DMS 273 treated with DMSO at 0.1 percent for 48 hours (cell line): ENCODE measurements around the gene UGT1A10.
"Not testable (repeated sequence)": the region's sequence is repeated elsewhere in the genome, so short reads cannot be mapped to it uniquely, and the experiment has no call there.

Source experiments
- DNase-seq: peaks from one replicate; lab custom pipeline; 2025; lab: John Stamatoyannopoulos, UW

The UGT1A10 gene

GRCh38 chr2:233655943-233656342 lies 19.7 kb downstream of the UGT1A10 start:
- not testable (repeated sequence) for DNase-seq

GRCh38 chr2:233656443-233656842 lies 20.2 kb downstream of the UGT1A10 start:
- no peak for DNase-seq

- DNase-seq = no peak
Measured at GRCh38 chr2:233658610-233659009, 22.4 kb downstream of the UGT1A10 start.

GRCh38 chr2:233663911-233664310 lies 27.7 kb downstream of the UGT1A10 start:
- DNase-seq = no peak

GRCh38 chr2:233668605-233669260 lies 32.5 kb downstream of the UGT1A10 start:
- DNase-seq = no peak

GRCh38 chr2:233671290-233672161 lies 35.3 kb downstream of the UGT1A10 start, which contains the start of gene UGT1A9:
Gene UGT1A9, plus strand, starts transcription at chr2:233671898. Its CDS starts 37 bp downstream, at chr2:233671935.
- no peak for DNase-seq

GRCh38 chr2:233672886-233673285 lies 36.6 kb downstream of the UGT1A10 start:
- DNase-seq = no peak

GRCh38 chr2:233673896-233674295 lies 37.6 kb downstream of the UGT1A10 start:
- DNase-seq = no peak

- no peak for DNase-seq
Measured at GRCh38 chr2:233674314-233674713, 38.1 kb downstream of the UGT1A10 start.

GRCh38 chr2:233674995-233675394 lies 38.7 kb downstream of the UGT1A10 start:
- peak; percentile 27 for DNase-seq

- no peak for DNase-seq
Measured at GRCh38 chr2:233676046-233676445, 39.8 kb downstream of the UGT1A10 start.

- no peak for DNase-seq
Measured at GRCh38 chr2:233679196-233679595, 42.9 kb downstream of the UGT1A10 start.

GRCh38 chr2:233680361-233681045 lies 44.3 kb downstream of the UGT1A10 start:
- no peak for DNase-seq

- DNase-seq = no peak
Measured at GRCh38 chr2:233681521-233682099, 45.4 kb downstream of the UGT1A10 start, which contains the start of gene UGT1A7. Gene UGT1A7, plus strand, starts transcription at chr2:233681901. Its CDS starts 37 bp downstream, at chr2:233681938.

GRCh38 chr2:233684640-233685039 lies 48.4 kb downstream of the UGT1A10 start:
- DNase-seq = no peak

GRCh38 chr2:233686928-233687327 lies 50.7 kb downstream of the UGT1A10 start:
- DNase-seq = no peak

GRCh38 chr2:233688341-233688740 lies 52.1 kb downstream of the UGT1A10 start:
- no peak for DNase-seq

- no peak for DNase-seq
Measured at GRCh38 chr2:233689031-233689430, 52.8 kb downstream of the UGT1A10 start.

- DNase-seq = no peak
Measured at GRCh38 chr2:233689501-233689900, 53.3 kb downstream of the UGT1A10 start.

- DNase-seq = no peak
Measured at GRCh38 chr2:233690444-233690843, 54.2 kb downstream of the UGT1A10 start.

GRCh38 chr2:233691443-233692433 lies 55.5 kb downstream of the UGT1A10 start:
- no peak for DNase-seq
